ENCODE measurements around the gene PRRG4.
"Not testable (repeated sequence)": the region's sequence is repeated elsewhere in the genome, so short reads cannot be mapped to it uniquely, and the experiment has no call there.

PRRG4 gene

DNA sequence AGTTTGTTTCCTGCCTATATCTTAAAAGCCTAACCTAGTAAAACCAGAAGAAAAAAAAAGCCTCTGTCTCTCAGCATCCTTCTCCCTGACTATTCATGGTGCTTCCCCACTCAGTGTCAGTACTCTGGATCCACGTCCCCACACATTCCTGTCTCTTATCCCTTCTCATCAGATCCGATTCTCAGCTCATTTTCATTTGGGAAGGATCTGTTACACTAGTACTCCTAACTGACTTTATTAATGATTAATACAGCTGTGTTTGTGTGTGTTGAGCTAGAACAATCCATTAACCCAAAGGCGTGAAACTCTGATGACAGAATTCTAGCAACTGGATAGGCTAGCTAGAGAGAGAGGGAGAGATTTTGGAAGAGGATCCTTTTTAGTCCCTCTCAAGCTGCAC is 1.5 kb downstream of the PRRG4 start:
- FAIRE-seq, result no peak

DNA sequence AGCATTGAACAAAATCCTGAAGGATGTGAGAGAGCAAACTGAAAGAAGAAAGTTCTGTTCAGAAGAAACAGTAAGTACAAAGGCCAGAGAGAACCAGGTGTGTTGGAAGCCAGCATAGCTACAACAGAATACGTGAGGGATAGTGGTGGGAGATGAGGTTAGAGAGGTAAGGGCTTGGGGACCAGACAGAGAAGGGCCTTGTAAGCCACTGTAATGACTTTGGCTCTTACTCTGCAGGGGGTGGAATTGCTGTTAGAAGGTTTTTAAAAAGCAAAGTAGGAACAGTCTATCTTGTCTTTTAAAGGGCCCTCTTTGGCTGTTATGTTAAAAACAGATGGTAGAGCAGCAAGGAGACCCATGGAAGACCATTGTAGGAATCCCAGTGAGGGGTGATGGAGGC is 4.2 kb downstream of the PRRG4 start:
- FAIRE-seq, result no peak

DNA sequence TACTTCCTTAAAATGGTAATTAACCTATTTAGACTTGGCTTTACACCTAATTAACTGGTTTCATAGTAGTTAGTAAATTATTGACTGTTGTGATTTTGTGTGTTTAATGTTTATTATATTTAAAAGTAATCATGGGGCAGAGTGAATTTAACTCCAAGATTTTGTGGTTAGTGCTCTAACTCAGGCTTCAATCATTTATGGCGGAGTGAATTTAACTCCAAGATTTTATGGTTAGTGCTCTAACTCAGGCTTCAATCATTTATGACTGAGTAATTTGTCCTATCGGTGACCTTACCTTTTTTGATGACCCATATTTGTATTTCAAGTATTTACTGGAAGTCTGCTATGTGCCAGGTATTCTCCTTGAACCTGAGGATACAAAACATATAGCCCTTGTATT is 7.2 kb downstream of the PRRG4 start:
- no peak for FAIRE-seq

GRCh38 chr11:32838505-32839274 is 9.0 kb downstream of the PRRG4 start:
- no peak for FAIRE-seq

DNA sequence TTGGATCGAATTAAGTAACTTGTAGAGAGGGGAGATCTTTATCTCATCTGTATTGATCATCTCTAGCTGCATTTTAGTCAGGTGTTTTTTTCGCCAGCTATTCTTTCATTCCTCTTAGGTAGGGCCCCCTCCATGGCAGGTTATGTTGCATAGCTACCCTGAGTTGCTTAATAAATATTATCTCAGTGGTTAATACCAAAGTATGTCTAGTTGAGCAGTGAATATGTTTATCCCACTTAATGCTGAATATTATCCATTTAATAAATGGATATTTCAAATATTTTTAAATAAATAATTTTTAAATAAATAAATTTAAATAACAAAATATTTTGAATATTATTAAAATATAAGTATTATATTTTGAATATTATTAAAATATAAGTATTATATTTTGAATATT is 9.6 kb downstream of the PRRG4 start:
- no peak for FAIRE-seq

GRCh38 chr11:32840587-32840986 is 10.9 kb downstream of the PRRG4 start:
- FAIRE-seq, result no peak

DNA sequence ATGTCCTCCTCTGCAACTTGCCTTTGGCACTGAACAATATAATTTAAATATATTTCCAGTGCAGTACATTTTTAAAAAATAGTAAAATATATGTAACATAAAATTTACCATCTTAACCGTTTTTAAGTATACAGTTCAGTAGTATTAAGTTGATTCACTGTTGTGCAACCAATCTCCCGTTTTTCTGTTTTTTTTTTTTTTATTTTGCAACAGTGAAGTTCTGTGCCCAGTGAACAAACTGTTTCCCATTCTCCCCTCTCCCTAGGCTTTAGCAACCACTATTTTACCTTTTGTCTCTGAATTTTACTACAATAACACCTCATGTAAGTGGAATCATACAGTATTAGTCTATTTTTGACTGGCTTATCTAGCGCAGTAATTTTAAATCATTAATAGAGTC is 13.8 kb downstream of the PRRG4 start:
- FAIRE-seq, result peak; percentile 51

DNA sequence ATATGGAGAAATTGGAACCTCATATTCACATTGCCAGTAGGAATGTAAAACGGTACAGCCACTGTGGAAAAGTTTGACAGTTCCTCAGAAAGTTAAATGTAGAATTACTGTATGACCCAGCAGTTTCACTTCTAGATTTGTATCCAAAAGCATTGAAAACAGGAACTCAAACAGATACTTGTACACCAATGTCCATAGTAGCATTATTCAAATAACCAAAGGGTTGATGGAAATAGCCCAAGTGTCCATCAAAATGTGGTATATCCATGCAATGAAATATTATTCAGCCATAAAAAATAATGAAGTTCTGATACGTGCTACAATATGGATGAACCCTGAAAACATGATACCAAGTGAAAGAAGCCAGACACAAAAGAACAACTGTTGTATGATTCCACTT is 17.8 kb downstream of the PRRG4 start:
- no peak for FAIRE-seq

DNA sequence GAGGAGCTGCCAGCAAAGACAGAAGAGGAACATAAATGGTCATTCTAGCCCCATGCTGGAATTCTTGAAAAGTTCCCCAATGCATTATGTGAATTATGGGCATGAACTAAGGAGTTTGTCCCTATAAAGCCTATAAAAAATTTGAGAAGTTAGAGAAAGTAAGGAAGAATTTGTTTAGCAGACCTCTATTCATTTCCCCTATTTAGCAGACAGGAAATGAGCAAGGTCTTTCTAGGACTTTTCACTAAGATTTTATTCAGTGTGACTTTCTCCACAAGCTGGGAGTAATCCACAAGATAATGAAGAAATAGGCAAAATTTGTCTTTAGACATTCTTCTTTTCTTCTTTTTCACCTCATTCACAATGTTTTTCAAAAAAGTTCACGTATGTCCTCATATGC is 20.0 kb downstream of the PRRG4 start:
- no peak for FAIRE-seq

DNA sequence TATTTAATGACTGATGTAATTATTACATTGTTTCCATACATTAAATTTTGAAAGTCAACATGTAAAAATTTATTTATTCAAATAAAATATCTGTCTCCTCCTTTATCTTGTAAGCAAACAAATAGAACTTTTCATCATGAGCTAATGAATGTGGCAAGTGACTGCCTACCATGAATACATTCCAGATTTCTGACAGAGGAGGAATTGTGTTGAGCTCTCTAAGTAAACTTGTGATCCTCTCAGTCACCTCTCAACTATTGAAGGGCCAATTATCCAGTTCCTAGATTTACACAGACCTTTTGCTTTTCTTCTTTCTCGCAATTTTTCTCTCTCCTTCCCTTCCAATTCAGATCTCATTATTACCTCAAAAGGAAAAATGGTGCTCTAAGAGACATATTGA is 21.5 kb downstream of the PRRG4 start:
- no peak for FAIRE-seq

DNA sequence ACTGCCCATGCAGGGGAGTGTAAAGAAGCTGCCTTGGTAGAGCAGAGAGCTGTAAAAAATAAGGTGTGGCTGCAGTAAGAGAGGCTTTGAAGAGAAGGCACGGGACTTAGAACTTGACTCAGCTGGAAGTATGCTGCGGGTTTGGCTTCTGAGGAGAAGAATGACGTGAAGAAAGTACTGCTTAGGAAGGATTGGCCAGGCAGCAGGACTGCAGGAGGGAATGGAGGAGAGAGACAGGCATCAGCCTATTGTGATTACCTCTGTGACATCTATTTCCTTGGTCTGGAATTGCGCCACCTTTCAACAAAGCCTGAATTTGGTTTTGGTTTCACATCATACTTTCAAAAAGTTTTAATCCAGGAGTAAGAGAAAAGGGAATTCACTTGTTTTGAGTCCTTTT is 22.5 kb downstream of the PRRG4 start:
- no peak for FAIRE-seq

DNA sequence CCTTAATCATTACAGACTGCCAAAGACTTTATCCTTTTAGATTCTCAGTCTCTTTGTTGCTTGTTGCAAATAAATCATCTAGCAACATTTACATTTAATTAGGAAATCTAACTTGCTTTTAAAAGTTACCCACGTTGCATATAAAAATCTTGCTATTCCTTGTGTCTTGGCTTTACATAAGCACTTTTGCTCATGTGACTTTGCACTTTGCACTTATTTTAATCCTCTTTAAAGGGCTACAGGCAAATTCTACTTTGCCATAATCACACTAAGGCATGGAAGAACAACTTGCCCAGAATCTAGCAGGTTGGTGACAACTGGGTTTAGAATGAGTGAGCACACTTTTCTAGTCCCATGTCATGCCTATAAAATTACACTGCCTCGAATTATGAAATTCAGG is 25.9 kb downstream of the PRRG4 start:
- no peak for FAIRE-seq

- peak; percentile 13 for FAIRE-seq
Observed at GRCh38 chr11:32858731-32859130, 29.0 kb downstream of the PRRG4 start.

- FAIRE-seq, result no peak
Observed at GRCh38 chr11:32861850-32862577, 32.3 kb downstream of the PRRG4 start.

- FAIRE-seq, result no peak
Observed at GRCh38 chr11:32864555-32864954, 34.8 kb downstream of the PRRG4 start.

- FAIRE-seq, result not testable (repeated sequence)
Observed at GRCh38 chr11:32868752-32869151, 39.0 kb downstream of the PRRG4 start.

DNA sequence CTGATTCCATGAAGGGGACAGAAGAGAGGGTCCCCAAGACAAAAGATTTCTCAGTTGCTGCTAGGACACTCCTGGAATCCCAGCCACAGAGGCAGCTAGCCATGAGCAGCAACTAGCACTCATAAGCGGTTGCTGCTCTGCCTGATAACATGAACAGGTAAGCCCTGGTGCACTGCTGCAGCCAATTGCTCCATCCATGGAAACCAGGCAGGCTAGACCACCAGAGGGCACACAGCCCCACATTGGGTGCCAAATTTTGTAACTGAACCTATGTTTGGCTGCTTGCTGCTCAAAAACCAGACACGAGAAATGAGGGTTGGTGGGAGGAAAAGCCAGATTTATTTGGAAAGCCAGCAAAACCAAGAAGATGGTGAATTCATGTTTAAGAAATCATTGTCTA is 40.9 kb downstream of the PRRG4 start:
- no peak for FAIRE-seq

DNA sequence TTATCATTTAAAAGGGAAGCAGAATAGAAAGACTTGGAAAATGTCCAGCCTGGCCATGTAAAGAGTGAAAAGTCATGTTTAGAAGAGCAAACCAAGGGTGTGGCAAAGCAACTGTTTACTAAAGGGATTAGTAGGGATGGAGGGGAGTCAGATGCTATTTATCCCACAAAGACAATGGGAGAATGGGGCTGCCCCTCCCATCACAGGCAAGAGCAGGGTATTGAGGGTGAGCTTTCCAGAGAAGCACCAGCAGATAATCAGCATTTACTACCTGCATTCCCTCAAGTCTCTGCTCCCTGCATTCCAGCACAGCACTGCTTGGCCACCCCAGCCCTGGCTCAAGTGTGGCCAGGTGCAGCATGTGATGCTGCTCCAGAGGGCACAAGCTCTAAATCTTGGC is 44.4 kb downstream of the PRRG4 start:
- FAIRE-seq, result no peak

DNA sequence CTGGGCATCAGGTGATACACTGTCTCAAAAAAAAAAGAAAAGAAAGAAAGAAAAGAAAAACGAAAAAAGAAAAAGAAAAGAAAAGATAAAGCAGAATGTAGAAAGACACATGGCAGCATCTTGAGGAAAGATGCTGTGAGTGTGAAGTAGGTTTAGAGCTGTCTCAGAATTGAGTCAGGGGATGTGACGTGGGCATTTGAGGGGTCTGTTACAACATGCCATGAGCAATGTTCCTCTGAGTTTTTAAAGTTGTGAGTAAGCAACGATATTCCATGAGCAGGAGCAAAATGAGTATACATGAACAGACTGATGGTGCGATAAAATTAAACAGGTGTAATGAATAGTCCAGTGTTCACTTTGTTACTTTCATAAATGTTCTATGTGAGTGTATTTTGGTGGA is 51.6 kb downstream of the PRRG4 start:
- no peak for FAIRE-seq

DNA sequence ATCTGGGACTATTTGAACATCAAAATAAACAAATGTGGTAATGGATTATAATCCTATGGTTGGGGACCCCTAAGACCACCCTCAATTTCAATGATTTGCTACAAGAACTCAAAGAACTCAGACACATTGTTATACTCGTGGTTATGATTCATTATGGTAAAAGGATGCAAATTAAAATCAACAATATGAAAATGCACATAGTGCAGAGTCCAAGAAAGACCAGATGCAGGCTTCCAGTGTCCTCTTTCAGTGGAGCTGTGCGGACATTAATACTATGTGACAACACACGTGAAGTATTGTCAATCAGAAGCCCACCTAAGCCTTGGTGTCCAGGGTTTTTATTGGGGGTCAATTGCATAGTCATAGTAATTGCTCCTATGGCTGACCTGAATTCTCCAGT is 53.7 kb downstream of the PRRG4 start:
- FAIRE-seq, result no peak

GRCh38 chr11:32884023-32884422 is 54.3 kb downstream of the PRRG4 start:
- no peak for FAIRE-seq

GRCh38 chr11:32884770-32885384 is 55.1 kb downstream of the PRRG4 start:
- peak; percentile 17 for FAIRE-seq

DNA sequence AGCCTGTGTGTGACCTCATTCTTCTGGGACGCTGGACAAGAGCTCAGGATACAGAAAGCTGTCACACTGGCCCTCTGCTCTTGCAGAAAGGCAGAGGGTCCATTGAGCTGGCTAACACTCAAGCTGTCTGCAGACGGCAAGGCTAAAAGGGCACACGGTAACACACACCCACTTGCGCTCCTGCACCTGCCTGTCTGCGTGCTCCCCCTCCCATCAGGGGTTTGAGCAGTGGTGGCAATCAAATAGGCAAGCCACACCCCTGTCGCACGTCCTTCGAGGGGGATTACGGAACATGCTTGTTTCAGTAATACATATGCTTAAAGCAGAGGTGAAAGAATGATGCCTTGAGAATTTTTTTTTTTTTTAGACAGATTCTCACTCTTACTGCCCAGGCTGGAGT is 55.8 kb downstream of the PRRG4 start:
- FAIRE-seq, result no peak

GRCh38 chr11:32886180-32886579 is 56.5 kb downstream of the PRRG4 start:
- FAIRE-seq, result no peak

All from G401.6 (cell line).